ENCODE results near the gene RBP2.

Gene RBP2

GRCh38 chr3:139499536-139499935 is 23.2 kb upstream of the RBP2 start:
- Histone ChIP-seq H3K9me3 (no peaks in the 10 kb centered on the region), H3K4me1 (ENCODE audit: control insufficient read depth in 1 of 2, insufficient read depth in 1 of 2, low read depth in 1 of 2, low read length in 1 of 2) (no peaks in the 10 kb centered on the region), H3K4me3 (ENCODE audit: low read depth in 1 of 2, low read length in 1 of 2) (no peak overlapping the region), H3K27me3 (no peaks in the 10 kb centered on the region), H3K27ac (no peak overlapping the region), H3K36me3 (no peaks in the 10 kb centered on the region)
- TF ChIP-seq CTCF (IDR thresholded peaks at IDR 0.05): no peak

- no peaks in the 10 kb centered on the region for H3K36me3 ChIP-seq
- no peak overlapping the region for H3K27ac ChIP-seq
- H3K4me1 ChIP-seq (ENCODE audit: control insufficient read depth in 1 of 2, insufficient read depth in 1 of 2, low read depth in 1 of 2, low read length in 1 of 2): no peaks in the 10 kb centered on the region
- H3K4me3 ChIP-seq (ENCODE audit: low read depth in 1 of 2, low read length in 1 of 2): no peak overlapping the region
- H3K27me3 ChIP-seq: no peaks in the 10 kb centered on the region
- TF ChIP-seq CTCF (IDR thresholded peaks at IDR 0.05): no peak
- H3K9me3 ChIP-seq: no peaks in the 10 kb centered on the region
These were observed 17.6 kb upstream of the RBP2 start for GRCh38 chr3:139493826-139494385.

GRCh38 chr3:139491966-139492365 is 15.7 kb upstream of the RBP2 start:
- Histone ChIP-seq H3K4me1 (ENCODE audit: control insufficient read depth in 1 of 2, insufficient read depth in 1 of 2, low read depth in 1 of 2, low read length in 1 of 2) (no peaks in the 10 kb centered on the region), H3K9me3 (no peaks in the 10 kb centered on the region), H3K27ac (no peak overlapping the region), H3K27me3 (no peaks in the 10 kb centered on the region), H3K36me3 (no peaks in the 10 kb centered on the region), H3K4me3 (ENCODE audit: low read depth in 1 of 2, low read length in 1 of 2) (no peak overlapping the region)
- no peak for TF ChIP-seq CTCF (IDR thresholded peaks at IDR 0.05)

- Histone ChIP-seq H3K9me3 (no peaks in the 10 kb centered on the region), H3K27me3 (no peaks in the 10 kb centered on the region), H3K36me3 (no peaks in the 10 kb centered on the region), H3K27ac (no peak overlapping the region), H3K4me1 (ENCODE audit: control insufficient read depth in 1 of 2, insufficient read depth in 1 of 2, low read depth in 1 of 2, low read length in 1 of 2) (no peaks in the 10 kb centered on the region), H3K4me3 (ENCODE audit: low read depth in 1 of 2, low read length in 1 of 2) (no peak overlapping the region)
- no peak for TF ChIP-seq CTCF (IDR thresholded peaks at IDR 0.05)
These were observed 14.8 kb upstream of the RBP2 start for GRCh38 chr3:139491027-139491700.

GRCh38 chr3:139482206-139482605 is 5.9 kb upstream of the RBP2 start:
- H3K4me1 ChIP-seq (ENCODE audit: control insufficient read depth in 1 of 2, insufficient read depth in 1 of 2, low read depth in 1 of 2, low read length in 1 of 2): no peaks in the 10 kb centered on the region
- no peaks in the 10 kb centered on the region for H3K36me3 ChIP-seq
- H3K27ac ChIP-seq: no peak overlapping the region
- H3K9me3 ChIP-seq: no peaks in the 10 kb centered on the region
- no peak for TF ChIP-seq CTCF (IDR thresholded peaks at IDR 0.05)
- no peaks in the 10 kb centered on the region for H3K27me3 ChIP-seq
- no peak overlapping the region for H3K4me3 ChIP-seq (ENCODE audit: low read depth in 1 of 2, low read length in 1 of 2)
